Loucy (cell line): ENCODE measurements around the gene PICK1.

Experiments
- H2AFZ ChIP-seq: fragments of 200-600 bp; sonication (generic); 2 replicates; pipeline ENCODE4 v1.6.0; 2016; ENCODE audit warnings: antibody characterized with exemption, mild to moderate bottlenecking, low read length, moderate library complexity
- H3F3A ChIP-seq: fragments of 200-600 bp; 2 replicates; pipeline ENCODE4 v1.6.0; 2016; ENCODE audit warnings: antibody characterized with exemption, low read depth, mild to moderate bottlenecking
- H3K27me3 ChIP-seq: fragments of 200-600 bp; sonication (generic); 2 replicates; pipeline ENCODE4 v1.6.1; 2014; ENCODE audit warnings: low read length, mild to moderate bottlenecking; ENCODE audit not compliant: insufficient read depth, poor library complexity, severe bottlenecking
- H3K36me3 ChIP-seq: fragments of 200-600 bp; sonication (generic); 2 replicates; pipeline ENCODE4 v1.6.1; 2016; ENCODE audit warnings: low read length; ENCODE audit not compliant: insufficient read depth
- H3K4me1 ChIP-seq: fragments of 200-600 bp; sonication (generic); 2 replicates; pipeline ENCODE4 v1.5.1; 2014; ENCODE audit warnings: low read length, mild to moderate bottlenecking; ENCODE audit not compliant: insufficient read depth, poor library complexity, severe bottlenecking
- H3K4me2 ChIP-seq: fragments of 200-600 bp; sonication (generic); 2 replicates; pipeline ENCODE4 v1.6.0; 2014; ENCODE audit warnings: antibody characterized with exemption, low read length, low read depth, mild to moderate bottlenecking; ENCODE audit not compliant: poor library complexity, severe bottlenecking
- H3K4me3 ChIP-seq: fragments of 200-600 bp; sonication (generic); 2 replicates; pipeline ENCODE4 v1.5.1; 2014; ENCODE audit warnings: low read length, mild to moderate bottlenecking, mixed read lengths; ENCODE audit not compliant: poor library complexity, severe bottlenecking
- H3K79me2 ChIP-seq: fragments of 200-600 bp; sonication (generic); 2 replicates; pipeline ENCODE4 v1.6.1; 2014; ENCODE audit warnings: low read length; ENCODE audit not compliant: insufficient read depth
- H3K9ac ChIP-seq: fragments of 200-600 bp; sonication (generic); 2 replicates; pipeline ENCODE4 v1.6.0; 2014; ENCODE audit warnings: mild to moderate bottlenecking, low read depth, low read length, moderate library complexity; ENCODE audit not compliant: poor library complexity, severe bottlenecking
- H3K9me2 ChIP-seq: fragments of 200-600 bp; sonication (generic); replicated peaks from 2 replicates; pipeline ENCODE4 v1.6.1; 2016; ENCODE audit warnings: low read depth, low read length, mixed read lengths
- H3K9me3 ChIP-seq: fragments of 200-600 bp; sonication (generic); 2 replicates; pipeline ENCODE4 v1.6.1; 2014; ENCODE audit warnings: mild to moderate bottlenecking, antibody characterized with exemption, low read length, low read depth; ENCODE audit not compliant: insufficient read depth
- H4K20me1 ChIP-seq: fragments of 200-600 bp; sonication (generic); 2 replicates; pipeline ENCODE4 v1.6.0; 2014; ENCODE audit warnings: antibody characterized with exemption, low read length, mild to moderate bottlenecking; ENCODE audit not compliant: insufficient read depth, poor library complexity, severe bottlenecking
- CTCF ChIP-seq: fragments of 200-600 bp; sonication (generic); conservative IDR thresholded peaks from 2 replicates; pipeline ENCODE4 v1.5.1; 2014; ENCODE audit warnings: mild to moderate bottlenecking, antibody characterized with exemption, low read length
- EZH2phosphoT487 ChIP-seq: fragments of 200-600 bp; IDR thresholded peaks from 2 replicates; pipeline ENCODE4 v1.6.1; 2018; ENCODE audit warnings: antibody characterized with exemption, mild to moderate bottlenecking, moderate library complexity, borderline replicate concordance

Gene PICK1

GRCh38 chr22:38032681-38033521 lies 24.3 kb upstream of the PICK1 start:
- Histone ChIP-seq H2AFZ (no peak overlapping the region), H3K79me2 (no peaks in the 10 kb centered on the region), H3K4me2 (no peak overlapping the region), H3K27me3 (no peaks in the 10 kb centered on the region), H3K36me3 (no peaks in the 10 kb centered on the region), H3K9me2 (no peaks in the 10 kb centered on the region), H3F3A (no peaks in the 10 kb centered on the region), H3K4me1 (no peaks in the 10 kb centered on the region), H3K9me3 (no peaks in the 10 kb centered on the region), H4K20me1 (no peaks in the 10 kb centered on the region), H3K9ac (no peak overlapping the region), H3K4me3 (no peak overlapping the region)
- TF ChIP-seq CTCF (no peak), EZH2phosphoT487 (no peak)

- Histone ChIP-seq H2AFZ (no peak overlapping the region), H3K4me2 (no peak overlapping the region)
Observed at GRCh38 chr22:38033522-38034277, 23.5 kb upstream of the PICK1 start.

GRCh38 chr22:38034278-38034882 lies 22.8 kb upstream of the PICK1 start:
- Histone ChIP-seq H3K9me2 (no peaks in the 10 kb centered on the region), H3K4me3 (no peak overlapping the region), H3K9ac (no peak overlapping the region), H3K4me1 (no peaks in the 10 kb centered on the region), H3K27me3 (no peaks in the 10 kb centered on the region), H3F3A (no peaks in the 10 kb centered on the region), H3K36me3 (no peaks in the 10 kb centered on the region), H3K79me2 (no peaks in the 10 kb centered on the region), H2AFZ (no peak overlapping the region), H4K20me1 (no peaks in the 10 kb centered on the region), H3K4me2 (no peak overlapping the region), H3K9me3 (no peaks in the 10 kb centered on the region)
- TF ChIP-seq EZH2phosphoT487: no peak
- TF ChIP-seq CTCF: no peak

More at GRCh38 chr22:38033522-38034277, 23.5 kb upstream of the PICK1 start:
- H3K9ac ChIP-seq: no peak overlapping the region
- H3K27me3 ChIP-seq: no peaks in the 10 kb centered on the region
- no peaks in the 10 kb centered on the region for H4K20me1 ChIP-seq
- H3K79me2 ChIP-seq: no peaks in the 10 kb centered on the region
- no peaks in the 10 kb centered on the region for H3K4me1 ChIP-seq
- no peaks in the 10 kb centered on the region for H3F3A ChIP-seq
- H3K4me3 ChIP-seq: no peak overlapping the region
- TF ChIP-seq CTCF: no peak
- TF ChIP-seq EZH2phosphoT487: no peak
- H3K36me3 ChIP-seq: no peaks in the 10 kb centered on the region
- H3K9me3 ChIP-seq: no peaks in the 10 kb centered on the region
- no peaks in the 10 kb centered on the region for H3K9me2 ChIP-seq
